Left ventricle myocardium inferior (tissue), 1 donor: ENCODE data around the gene PCDHB4. TPM values are rescaled to one million over a fixed set of nuclear protein-coding genes. Genes with fewer than 3 reads are reported as not detected.
"Not testable (repeated sequence)": the region's sequence is repeated elsewhere in the genome, so short reads cannot be mapped to it uniquely, and the experiment has no call there.

Experiments used
- DNase-seq: peaks from one replicate; pipeline ENCODE4 v3.0.0-alpha.2; 2020
- H3K27ac ChIP-seq: fragments of 200-600 bp; replicated peaks from 2 replicates; pipeline ENCODE4 v1.8.0; 2021
- H3K27me3 ChIP-seq: fragments of 200-600 bp; 2 replicates; pipeline ENCODE4 v1.8.0; 2021; ENCODE audit warnings: low read depth
- H3K36me3 ChIP-seq: fragments of 200-600 bp; 2 replicates; pipeline ENCODE4 v1.8.0; 2021
- H3K4me1 ChIP-seq: fragments of 200-600 bp; 2 replicates; pipeline ENCODE4 v1.8.0; 2021
- H3K4me3 ChIP-seq: fragments of 200-600 bp; 2 replicates; pipeline ENCODE4 v1.8.0; 2021; ENCODE audit warnings: mild to moderate bottlenecking, moderate library complexity
- H3K9me3 ChIP-seq: fragments of 200-600 bp; replicated peaks from 2 replicates; pipeline ENCODE4 v1.8.0; 2021
- CTCF ChIP-seq: fragments of 200-600 bp; IDR thresholded peaks from 2 replicates; pipeline ENCODE4 v1.8.0; 2021; ENCODE audit warnings: antibody characterized with exemption, mild to moderate bottlenecking, borderline replicate concordance
- intact Hi-C: fragments of 100-400 bp; cut with micrococcal nuclease; formaldehyde crosslinking; loops from one replicate; pipeline ENCODE4 v1.11.0; 2022
- total RNA-seq: library from RNA; stranded (reverse); fragmentation: NEBNext Ultra II Directional; extraction: Animal tissue kit (Norgen Biotek cat#: 25700); gene quantifications from one replicate; pipeline ENCODE4 v1.2.1, GENCODE V29; 2021
- donor health status: DM: no; HTN: yes; CAD: no; lungs with severe emphysema.

Gene PCDHB4
- total RNA-seq, 1 donor from 2014 or later = 0.80 TPM

GRCh38 chr5:141155540-141156374 lies 34.1 kb downstream of the PCDHB4 start:
- DNase-seq = no peak
- Histone ChIP-seq H3K9me3 (peaks cover 86% of the 10 kb centered on the region), H3K4me1 (no peaks in the 10 kb centered on the region), H3K27ac (no peak overlapping the region), H3K36me3 (no peaks in the 10 kb centered on the region), H3K27me3 (peaks cover 86% of the 10 kb centered on the region), H3K4me3 (peak overlapping the region; percentile 19)
- peak; percentile 14 for TF ChIP-seq CTCF
- intact Hi-C loops = no loop called here

GRCh38 chr5:141157356-141157755 lies 35.7 kb downstream of the PCDHB4 start:
- not testable (repeated sequence) for H3K4me1 ChIP-seq
- peaks cover 80% of the 10 kb centered on the region for H3K9me3 ChIP-seq

GRCh38 chr5:141157901-141158300 lies 36.3 kb downstream of the PCDHB4 start:
- intact Hi-C loops, DNase-seq, H3K27ac ChIP-seq, H3K36me3 ChIP-seq, H3K4me3 ChIP-seq, H3K4me1 ChIP-seq: not testable (repeated sequence)
- peaks cover 80% of the 10 kb centered on the region for H3K9me3 ChIP-seq
- peaks cover 64% of the 10 kb centered on the region for H3K27me3 ChIP-seq

More at GRCh38 chr5:141157356-141157755, 35.7 kb downstream of the PCDHB4 start:
- H3K27me3 ChIP-seq = peaks cover 70% of the 10 kb centered on the region
- H3K4me3 ChIP-seq, intact Hi-C loops, DNase-seq, H3K27ac ChIP-seq, H3K36me3 ChIP-seq: not testable (repeated sequence)

GRCh38 chr5:141172381-141173204 lies 51.0 kb downstream of the PCDHB4 start, which contains the start of gene PCDHB7:
Gene PCDHB7, plus strand, starts transcription at chr5:141172644. Its CDS starts 192 bp downstream, at chr5:141172836.
- Histone ChIP-seq H3K27me3 (peaks cover 76% of the 10 kb centered on the region), H3K36me3 (peaks cover 8% of the 10 kb centered on the region), H3K4me3 (peak within 1 kb of the TSS; percentile 46), H3K4me1 (no peaks in the 10 kb centered on the region), H3K9me3 (peaks cover 58% of the 10 kb centered on the region), H3K27ac (no peak within 1 kb of the TSS)
- no peak for DNase-seq
- peak; percentile 56 for TF ChIP-seq CTCF
- intact Hi-C loops = no loop called here

- H3K4me3 ChIP-seq, H3K4me1 ChIP-seq, intact Hi-C loops, H3K27ac ChIP-seq, DNase-seq, H3K36me3 ChIP-seq: not testable (repeated sequence)
- Histone ChIP-seq H3K9me3 (peaks cover 72% of the 10 kb centered on the region), H3K27me3 (peaks cover 77% of the 10 kb centered on the region)
Measured at GRCh38 chr5:141174291-141175104, 52.9 kb downstream of the PCDHB4 start.

Other genes with a start within 250 kb of the PCDHB4 start
- not detected for gene PCDHA12, start 246.5 kb upstream of the PCDHB4 start, total RNA-seq
- not detected for gene PCDHA13, start 239.7 kb upstream of the PCDHB4 start, total RNA-seq
- gene PCDHAC1, start 195.5 kb upstream of the PCDHB4 start, total RNA-seq = not detected
- 0.36 TPM for gene PCDHAC2, start 155.3 kb upstream of the PCDHB4 start, total RNA-seq
- gene PCDHB1, start 70.4 kb upstream of the PCDHB4 start, total RNA-seq = not detected
- 1.1 TPM for gene PCDHB2, start 27.2 kb upstream of the PCDHB4 start, total RNA-seq
- gene PCDHB3, start 21.3 kb upstream of the PCDHB4 start, total RNA-seq = 0.77 TPM
- gene PCDHB5, start 13.4 kb downstream of the PCDHB4 start, total RNA-seq = 2.3 TPM
- 0.14 TPM for gene PCDHB6, start 28.2 kb downstream of the PCDHB4 start, total RNA-seq
- 0.55 TPM for gene PCDHB7, start 50.8 kb downstream of the PCDHB4 start, total RNA-seq
- 2.1 TPM for gene PCDHB8, start 56.0 kb downstream of the PCDHB4 start, total RNA-seq
- 1.4 TPM for gene PCDHB16, start 60.6 kb downstream of the PCDHB4 start, total RNA-seq
- gene PCDHB9, start 65.3 kb downstream of the PCDHB4 start, total RNA-seq = 1.2 TPM
- gene PCDHB10, start 70.5 kb downstream of the PCDHB4 start, total RNA-seq = 0.63 TPM
- 0.77 TPM for gene PCDHB11, start 77.8 kb downstream of the PCDHB4 start, total RNA-seq
- gene PCDHB12, start 86.9 kb downstream of the PCDHB4 start, total RNA-seq = 0.69 TPM
- 2.5 TPM for gene PCDHB13, start 92.1 kb downstream of the PCDHB4 start, total RNA-seq
- 1.9 TPM for gene PCDHB14, start 101.5 kb downstream of the PCDHB4 start, total RNA-seq
- gene PCDHB15, start 123.6 kb downstream of the PCDHB4 start, total RNA-seq = 2.8 TPM
- not detected for gene SLC25A2, start 182.2 kb downstream of the PCDHB4 start, total RNA-seq
- 108 TPM for gene TAF7, start 199.0 kb downstream of the PCDHB4 start, total RNA-seq
- 3.1 TPM for gene PCDHGA1, start 208.7 kb downstream of the PCDHB4 start, total RNA-seq
- 7.8 TPM for gene PCDHGA2, start 216.9 kb downstream of the PCDHB4 start, total RNA-seq
- 12.2 TPM for gene PCDHGA3, start 222.0 kb downstream of the PCDHB4 start, total RNA-seq
- 5.7 TPM for gene PCDHGB1, start 228.3 kb downstream of the PCDHB4 start, total RNA-seq
- 7.3 TPM for gene PCDHGA4, start 233.2 kb downstream of the PCDHB4 start, total RNA-seq
- 8.8 TPM for gene PCDHGB2, start 238.2 kb downstream of the PCDHB4 start, total RNA-seq
- gene PCDHGA5, start 242.3 kb downstream of the PCDHB4 start, total RNA-seq = 4.9 TPM
- gene PCDHGB3, start 248.4 kb downstream of the PCDHB4 start, total RNA-seq = 6.3 TPM